Measurements from ENCODE around the gene C7orf33.

GRCh38 chr7:148607151-148607661 is 16.6 kb downstream of the C7orf33 start:
- TF ChIP-seq, protein P1, sequence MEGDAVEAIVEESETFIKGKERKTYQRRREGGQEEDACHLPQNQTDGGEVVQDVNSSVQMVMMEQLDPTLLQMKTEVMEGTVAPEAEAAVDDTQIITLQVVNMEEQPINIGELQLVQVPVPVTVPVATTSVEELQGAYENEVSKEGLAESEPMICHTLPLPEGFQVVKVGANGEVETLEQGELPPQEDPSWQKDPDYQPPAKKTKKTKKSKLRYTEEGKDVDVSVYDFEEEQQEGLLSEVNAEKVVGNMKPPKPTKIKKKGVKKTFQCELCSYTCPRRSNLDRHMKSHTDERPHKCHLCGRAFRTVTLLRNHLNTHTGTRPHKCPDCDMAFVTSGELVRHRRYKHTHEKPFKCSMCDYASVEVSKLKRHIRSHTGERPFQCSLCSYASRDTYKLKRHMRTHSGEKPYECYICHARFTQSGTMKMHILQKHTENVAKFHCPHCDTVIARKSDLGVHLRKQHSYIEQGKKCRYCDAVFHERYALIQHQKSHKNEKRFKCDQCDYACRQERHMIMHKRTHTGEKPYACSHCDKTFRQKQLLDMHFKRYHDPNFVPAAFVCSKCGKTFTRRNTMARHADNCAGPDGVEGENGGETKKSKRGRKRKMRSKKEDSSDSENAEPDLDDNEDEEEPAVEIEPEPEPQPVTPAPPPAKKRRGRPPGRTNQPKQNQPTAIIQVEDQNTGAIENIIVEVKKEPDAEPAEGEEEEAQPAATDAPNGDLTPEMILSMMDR (IDR thresholded peaks at IDR 0.05; ENCODE audit: low read depth, low read length), result no peak
- TF ChIP-seq POLR2A (IDR thresholded peaks at IDR 0.05; ENCODE audit: extremely low read depth, insufficient read length) (no peak), MAX (IDR thresholded peaks at IDR 0.05; ENCODE audit: low read depth, low read length) (no peak), MYC (IDR thresholded peaks at IDR 0.05; ENCODE audit: low read depth, low read length) (no peak)
